HEK293 (cell line): ENCODE data around the gene FRMD3.

ENCODE experiments used
- CTCF ChIA-PET: fragments of 350-600 bp; formaldehyde crosslinking; extraction: SDS; loops from one replicate; lab custom pipeline; 2021; ENCODE audit warnings: antibody characterized with exemption; lab: Yijun Ruan, JAX
- POLR2A ChIA-PET: fragments of 300-600 bp; formaldehyde crosslinking; extraction: SDS; loops from one replicate; lab custom pipeline; 2020; ENCODE audit warnings: antibody characterized with exemption, inconsistent platforms; lab: Yijun Ruan, JAX
- H3K27ac ChIP-seq: fragments of 200-500 bp; sonication (Bioruptor generic); 2 replicates; pipeline ENCODE4 v1.5.1; 2014; ENCODE audit warnings: low read depth, low read length, control low read depth, inconsistent platforms; ENCODE audit errors: extremely low read depth
- H3K36me3 ChIP-seq, 2 experiments: fragments of 200-500 bp in 1 of 2; sonication (Bioruptor generic) in 1 of 2; 1 replicate in 1 of 2; 2 replicates in 1 of 2; pipeline ENCODE4 v1.5.1; 2014 to 2017; ENCODE audit warnings: inconsistent platforms in 2 of 2, low read length in 2 of 2; ENCODE audit not compliant: control insufficient read depth in 2 of 2, insufficient read depth in 1 of 2
- H3K4me1 ChIP-seq: fragments of 200-500 bp; sonication (Bioruptor generic); 2 replicates; pipeline ENCODE4 v1.5.1; 2014; ENCODE audit warnings: mild to moderate bottlenecking, low read length, inconsistent platforms; ENCODE audit not compliant: control insufficient read depth, insufficient read depth
- H3K4me3 ChIP-seq: 2 replicates; pipeline ENCODE4 v1.5.1; 2011; ENCODE audit warnings: low read depth, mild to moderate bottlenecking, control low read depth, low read length, moderate library complexity
- H3K9me3 ChIP-seq: fragments of 200-500 bp; sonication (Bioruptor generic); 2 replicates; pipeline ENCODE4 v1.5.1; 2014; ENCODE audit warnings: low read depth, low read length, inconsistent platforms; ENCODE audit not compliant: control insufficient read depth, insufficient read depth
- BCL11A ChIP-seq: fragments of 450-650 bp; formaldehyde crosslinking; IDR thresholded peaks from 2 replicates; pipeline ENCODE4 v1.5.1; 2016; ENCODE audit warnings: low read depth, missing biosample characterization, missing genetic modification characterization
- CTCF ChIP-seq: fragments of 450-650 bp; formaldehyde crosslinking; IDR thresholded peaks from 2 replicates; pipeline ENCODE4 v1.5.1; 2016; ENCODE audit warnings: missing biosample characterization, missing genetic modification characterization
- FEZF1 ChIP-seq: fragments of 450-650 bp; formaldehyde crosslinking; IDR thresholded peaks from 2 replicates; pipeline ENCODE4 v1.5.1; 2016; ENCODE audit warnings: missing biosample characterization, missing genetic modification characterization
- GFI1B ChIP-seq: fragments of 450-650 bp; formaldehyde crosslinking; IDR thresholded peaks from 2 replicates; pipeline ENCODE4 v1.5.1; 2016; ENCODE audit warnings: missing biosample characterization, missing genetic modification characterization
- GLI2 ChIP-seq: fragments of 450-650 bp; formaldehyde crosslinking; IDR thresholded peaks from 2 replicates; pipeline ENCODE4; 2017; ENCODE audit warnings: missing biosample characterization, missing genetic modification characterization, low read depth, borderline replicate concordance
- HOXD13 ChIP-seq: sonication (generic); formaldehyde crosslinking; IDR thresholded peaks from 2 replicates; pipeline ENCODE4 v1.8.0; 2022; ENCODE audit warnings: missing genetic modification reagents, borderline replicate concordance
- OSR2 ChIP-seq: fragments of 450-650 bp; formaldehyde crosslinking; IDR thresholded peaks from 2 replicates; pipeline ENCODE4 v1.5.1; 2016; ENCODE audit warnings: missing biosample characterization, missing genetic modification characterization
- PRDM1 ChIP-seq: fragments of 450-650 bp; formaldehyde crosslinking; IDR thresholded peaks from 2 replicates; pipeline ENCODE4; 2016; ENCODE audit warnings: missing biosample characterization, missing genetic modification characterization
- SALL2 ChIP-seq: fragments of 450-650 bp; formaldehyde crosslinking; IDR thresholded peaks from 2 replicates; pipeline ENCODE4 v1.5.0; 2017; ENCODE audit warnings: missing biosample characterization, mild to moderate bottlenecking, missing genetic modification characterization, borderline replicate concordance
- TCF7L2 ChIP-seq: IDR thresholded peaks from 2 replicates; pipeline ENCODE4 v1.6.1; 2011; ENCODE audit warnings: low read depth, mild to moderate bottlenecking, inconsistent platforms, low read length, moderate library complexity, borderline replicate concordance
- TSHZ1 ChIP-seq: fragments of 450-650 bp; formaldehyde crosslinking; IDR thresholded peaks from 2 replicates; pipeline ENCODE4 v1.5.1; 2016; ENCODE audit warnings: missing biosample characterization, missing genetic modification characterization, borderline replicate concordance
- ZEB2 ChIP-seq: fragments of 450-650 bp; formaldehyde crosslinking; IDR thresholded peaks from 2 replicates; pipeline ENCODE4 v1.5.1; 2016; ENCODE audit warnings: missing biosample characterization, missing genetic modification characterization
- ZIC2 ChIP-seq: fragments of 450-650 bp; formaldehyde crosslinking; IDR thresholded peaks from 2 replicates; pipeline ENCODE4 v1.5.1; 2016; ENCODE audit warnings: missing biosample characterization, missing genetic modification characterization
- ZNF23 ChIP-seq: fragments of 450-650 bp; formaldehyde crosslinking; IDR thresholded peaks from 2 replicates; pipeline ENCODE4 v1.5.1; 2016; ENCODE audit warnings: missing biosample characterization, missing genetic modification characterization, borderline replicate concordance
- ZNF266 ChIP-seq: fragments of 450-650 bp; formaldehyde crosslinking; IDR thresholded peaks from 2 replicates; pipeline ENCODE4 v1.5.1; 2016; ENCODE audit warnings: missing biosample characterization, missing genetic modification characterization, low read depth
- ZNF37A ChIP-seq: fragments of 450-650 bp; IDR thresholded peaks from 2 replicates; pipeline ENCODE4 v1.5.1; 2018; ENCODE audit warnings: missing biosample characterization, missing genetic modification characterization
- ZNF560 ChIP-seq: fragments of 450-650 bp; formaldehyde crosslinking; IDR thresholded peaks from 2 replicates; pipeline ENCODE4 v1.5.1; 2017; ENCODE audit warnings: missing biosample characterization, missing genetic modification characterization, borderline replicate concordance
- ZNF654 ChIP-seq: fragments of 450-650 bp; formaldehyde crosslinking; IDR thresholded peaks from 2 replicates; pipeline ENCODE4 v1.5.1; 2016; ENCODE audit warnings: low read depth, missing biosample characterization, missing genetic modification characterization
- ZNF707 ChIP-seq: fragments of 450-650 bp; formaldehyde crosslinking; IDR thresholded peaks from 2 replicates; pipeline ENCODE4 v1.5.1; 2016; ENCODE audit warnings: missing biosample characterization, missing genetic modification characterization
- ZSCAN18 ChIP-seq: fragments of 450-650 bp; formaldehyde crosslinking; IDR thresholded peaks from 2 replicates; pipeline ENCODE4 v1.5.1; 2016; ENCODE audit warnings: missing biosample characterization, missing genetic modification characterization

Gene FRMD3

GRCh38 chr9:83199240-83199639 is 339.0 kb downstream of the FRMD3 start:
- POLR2A ChIA-PET: interaction anchor here (0.7 kb wide), 2 partner anchors 84 to 128 kb away, joined by 3 read pairs; no protein-coding TSS in a partner anchor
- no peak overlapping the region for H3K4me3 ChIP-seq
- TF ChIP-seq ZNF654 (tag by site-specific recombination): peak; percentile 54
- TF ChIP-seq SALL2 (tag by site-specific recombination): no peak
- no peaks in the 10 kb centered on the region for H3K9me3 ChIP-seq
- CTCF ChIA-PET: interaction anchor here (0.6 to 2.8 kb wide), 16 partner anchors 8 to 715 kb away, joined by 3 to 15 read pairs (median 4); no protein-coding TSS in a partner anchor
- H3K36me3 ChIP-seq: no peaks in the 10 kb centered on the region
- 0 out of 2 replicates have a peak, but pooled peaks cover 2% of the 10 kb centered on the region for H3K4me1 ChIP-seq
- no peak overlapping the region for H3K27ac ChIP-seq

- Histone ChIP-seq H3K9me3 (no peaks in the 10 kb centered on the region), H3K4me1 (0 out of 2 replicates have a peak, but pooled peaks cover 2% of the 10 kb centered on the region), H3K4me3 (no peak overlapping the region), H3K36me3 (no peaks in the 10 kb centered on the region), H3K27ac (no peak overlapping the region)
- ChIA-PET POLR2A (no interaction called here), CTCF (interaction anchor here (0.7 to 0.8 kb wide), 3 partner anchors 11 to 1118 kb away, joined by 3 to 4 read pairs (median 3); no protein-coding TSS in a partner anchor)
- no peak for TF ChIP-seq HOXD13
- TF ChIP-seq ZIC2 (tag by site-specific recombination): peak; percentile 16; the same call in 1 of the 2 replicates
- TF ChIP-seq ZNF266 (tag by site-specific recombination): no peak
These were observed 339.8 kb downstream of the FRMD3 start for GRCh38 chr9:83198371-83198770.

- TF ChIP-seq OSR2: peak; percentile 16; the same call in 1 of the 2 replicates
- TF ChIP-seq FEZF1 (tag by site-specific recombination): 0 out of 2 replicates have a peak, but pooled peaks have one; percentile 12
- TF ChIP-seq GLI2: no peak
- H3K27ac ChIP-seq: no peak overlapping the region
- H3K36me3 ChIP-seq: no peaks in the 10 kb centered on the region
- no peak overlapping the region for H3K4me3 ChIP-seq
- CTCF ChIA-PET: no interaction called here
- POLR2A ChIA-PET: no interaction called here
- H3K4me1 ChIP-seq: 0 out of 2 replicates have a peak, but pooled peaks cover 2% of the 10 kb centered on the region
- H3K9me3 ChIP-seq: no peaks in the 10 kb centered on the region
These were observed 340.6 kb downstream of the FRMD3 start for GRCh38 chr9:83197591-83197990.

GRCh38 chr9:83196946-83197345 is 341.3 kb downstream of the FRMD3 start:
- POLR2A ChIA-PET: interaction anchor here (0.6 kb wide), 1 partner anchor 450 kb away, joined by 5 read pairs; no protein-coding TSS in a partner anchor
- no peaks in the 10 kb centered on the region for H3K9me3 ChIP-seq
- no peak for TF ChIP-seq BCL11A (tag by site-specific recombination)
- no peak for TF ChIP-seq ZEB2 (tag by site-specific recombination)
- no peak for TF ChIP-seq ZNF37A (tag by site-specific recombination)
- TF ChIP-seq TCF7L2: no peak
- no peak for TF ChIP-seq ZSCAN18 (tag by site-specific recombination)
- no peak for TF ChIP-seq TSHZ1 (tag by site-specific recombination)
- no peak for TF ChIP-seq CTCF (tag by site-specific recombination)
- no peak for TF ChIP-seq PRDM1 (tag by site-specific recombination)
- TF ChIP-seq ZNF23 (tag by site-specific recombination): no peak
- TF ChIP-seq ZNF707: no peak
- TF ChIP-seq GFI1B (tag by site-specific recombination): no peak
- TF ChIP-seq ZNF560 (tag by site-specific recombination): no peak
- no peak for TF ChIP-seq ZNF266 (tag by site-specific recombination)
- TF ChIP-seq, all 188 proteins: peak for 0
- Histone ChIP-seq H3K4me1 (0 out of 2 replicates have a peak, but pooled peaks cover 2% of the 10 kb centered on the region), H3K4me3 (no peak overlapping the region), H3K27ac (no peak overlapping the region), H3K36me3 (no peaks in the 10 kb centered on the region)
- CTCF ChIA-PET: no interaction called here
